Transverse colon (tissue), 4 donors: ENCODE data around the gene VAV2.

ENCODE experiments used
- CTCF ChIP-seq, 5 experiments: fragments of 200-600 bp in 3 of 5; fragments of 450-650 bp in 2 of 5; sonication (generic) in 3 of 5; IDR thresholded peaks; 1 replicate in 2 of 5; 2 replicates in 3 of 5; pipeline ENCODE4 v1.5.1; 2016 to 2017; ENCODE audit warnings: antibody characterized with exemption in 5 of 5, inconsistent platforms in 3 of 5, mild to moderate bottlenecking in 2 of 5, moderate library complexity in 1 of 5
- EP300 ChIP-seq: sonication (generic); formaldehyde crosslinking; IDR thresholded peaks from one replicate; pipeline ENCODE4 v1.6.1; 2017; ENCODE audit warnings: antibody characterized with exemption, low read depth
- POLR2A ChIP-seq: fragments of 450-650 bp; IDR thresholded peaks from one replicate; pipeline ENCODE4 v1.6.1; 2016; ENCODE audit warnings: antibody characterized with exemption, mild to moderate bottlenecking, moderate library complexity
- POLR2AphosphoS5 ChIP-seq, 3 donors: sonication (generic); formaldehyde crosslinking; IDR thresholded peaks; one replicate each; pipeline ENCODE4 v1.6.1; 2016; ENCODE audit warnings: antibody characterized with exemption in 3 of 3

GRCh38 chr9:133857639-133858038 is 134.5 kb downstream of the VAV2 start:
- TF ChIP-seq CTCF (IDR thresholded peaks at IDR 0.05) (no peak), POLR2A (no peak), POLR2AphosphoS5 (IDR thresholded peaks at IDR 0.05) (no peak), EP300 (no peak)
